Activated naive CD4-positive, alpha-beta T cell treated with anti-CD3 and anti-CD28 coated beads, Interleukin-2, amount 50 U/mL, for 72 hours (primary cell): Measurements from ENCODE around the gene SLC66A3. TPM values are rescaled to one million over a fixed set of nuclear protein-coding genes. Genes with fewer than 3 reads are reported as not detected.

Experiments used
- ATAC-seq, 2 donors: fragments of 150-1000 bp; cut with Tn5 transposase; 2 replicates each; pipeline ENCODE4 v1.10.0; 2021; ENCODE audit warnings: mild to moderate bottlenecking in 2 of 2, moderate library complexity in 2 of 2
- DNase-seq, 2 donors: peaks; one replicate each; pipeline ENCODE4 v3.0.0; 2021 to 2022; ENCODE audit warnings: low spot score in 2 of 2
- H3K27ac Mint-ChIP-seq, 2 donors: one replicate each; pipeline ENCODE4 v1.8.0; 2022; ENCODE audit warnings: mild to moderate bottlenecking in 2 of 2, mixed read lengths in 2 of 2
- H3K36me3 Mint-ChIP-seq, 2 donors: one replicate each; pipeline ENCODE4 v1.8.0; 2022; ENCODE audit warnings: mixed read lengths in 2 of 2
- H3K9me3 Mint-ChIP-seq, 2 donors: one replicate each; pipeline ENCODE4 v1.8.0; 2022; ENCODE audit warnings: mixed read lengths in 2 of 2
- total RNA-seq, 2 donors: library from RNA; stranded (reverse); gene quantifications; one replicate each; pipeline ENCODE4 v1.2.3, GENCODE V29; 2022

The SLC66A3 gene
- total RNA-seq = 10 to 100 TPM in 1 of 2 donors, 1 to 10 TPM in 1; 6.9 to 12.3 TPM

DNA sequence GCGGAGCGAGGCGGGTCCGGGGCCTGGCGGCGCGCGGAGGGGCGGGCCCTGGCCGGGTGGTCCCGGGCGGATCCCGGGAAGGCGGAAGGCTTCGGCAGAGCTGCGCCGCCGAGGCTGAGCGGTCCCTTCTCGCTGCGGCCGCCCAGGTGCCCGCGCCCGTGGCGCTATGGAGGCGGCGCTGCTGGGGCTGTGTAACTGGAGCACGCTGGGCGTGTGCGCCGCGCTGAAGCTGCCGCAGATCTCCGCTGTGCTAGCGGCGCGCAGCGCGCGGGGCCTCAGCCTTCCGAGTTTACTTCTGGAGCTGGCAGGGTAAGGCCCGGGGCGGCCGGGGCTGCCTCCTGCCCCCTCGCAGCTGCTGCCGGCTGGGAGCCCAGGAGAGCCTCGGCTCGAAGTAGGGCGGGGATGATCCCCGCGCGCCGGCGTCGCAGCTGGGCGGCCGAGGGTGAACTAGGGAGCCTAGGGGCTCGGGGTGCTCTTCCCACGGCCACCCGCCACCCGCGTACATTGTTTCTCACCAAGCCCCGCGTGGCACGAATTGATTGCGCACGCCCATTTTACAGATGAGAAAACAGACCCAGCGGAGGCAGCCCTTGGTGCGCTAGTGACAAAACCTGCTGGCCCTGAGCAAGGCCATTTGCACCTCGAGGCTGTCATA is at the start of gene SLC66A3:
Gene SLC66A3, plus strand, starts transcription at position 87 of the 655 bp plus-strand sequence. Its CDS starts 80 bp downstream, at position 167.
- DNase-seq (peak in 1 of 2 donors; percentile 75), ATAC-seq (peak; percentile 82 to 83)
- Mint-ChIP-seq H3K36me3 (no peaks in the 10 kb centered on the region), H3K27ac (peak within 1 kb of the TSS; percentile 72 to 75), H3K9me3 (no peaks in the 10 kb centered on the region)

DNA sequence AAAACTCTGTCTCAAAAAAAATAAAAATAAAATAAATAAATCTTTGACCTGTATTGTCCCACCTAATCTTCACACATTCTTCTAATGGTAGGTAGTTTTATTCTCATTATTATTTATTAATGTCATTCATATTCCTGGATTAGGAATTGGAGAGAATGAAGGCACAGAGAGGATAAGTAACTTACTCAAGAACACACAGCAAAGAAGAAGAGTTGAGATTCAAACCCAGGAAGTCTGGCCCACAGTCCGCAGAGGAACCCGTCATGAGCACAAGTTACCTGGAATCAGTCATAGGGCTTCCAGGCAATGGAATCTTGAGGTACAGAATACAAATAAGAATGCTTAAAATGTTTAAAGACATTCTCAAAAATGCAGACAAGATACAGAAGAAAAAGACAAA is 46.3 kb upstream of the SLC66A3 start:
- H3K9me3 Mint-ChIP-seq = peaks cover 4 to 14% of the 10 kb centered on the region in 2 donors
- no peak overlapping the region for H3K27ac Mint-ChIP-seq
- ATAC-seq = no peak
- DNase-seq = no peak
- H3K36me3 Mint-ChIP-seq = peaks cover 0 to 8% of the 10 kb centered on the region in 2 donors

DNA sequence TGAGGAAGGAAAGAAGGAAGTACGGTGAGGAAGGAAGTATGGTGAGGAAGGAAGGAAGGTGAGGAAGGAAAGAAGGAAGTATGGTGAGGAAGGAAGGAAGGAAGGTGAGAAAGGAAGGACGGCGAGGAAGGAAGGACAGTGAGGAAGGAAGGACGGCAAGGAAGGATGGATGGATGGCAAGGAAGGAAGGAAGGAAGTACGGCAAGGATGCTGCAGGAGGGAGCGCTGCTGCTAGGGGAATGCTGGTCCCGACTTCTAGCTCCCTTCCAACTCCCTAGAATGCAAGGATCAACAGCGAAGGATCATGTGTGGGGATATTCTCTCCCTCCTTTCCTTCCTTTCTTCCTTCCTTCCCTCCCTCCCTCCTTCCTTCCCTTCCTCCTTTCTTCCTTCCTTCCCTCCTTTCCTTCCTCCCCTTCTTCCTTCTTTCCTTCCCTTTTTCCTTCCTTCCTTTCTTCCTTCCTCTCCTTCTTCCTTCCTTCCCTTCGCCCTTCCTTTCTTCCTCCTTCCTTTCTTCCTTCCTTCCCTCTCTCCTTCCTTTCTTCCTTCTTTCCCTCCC is 42.3 kb upstream of the SLC66A3 start:
- no peak for ATAC-seq
- H3K9me3 Mint-ChIP-seq = peaks cover 4 to 14% of the 10 kb centered on the region in 2 donors
- DNase-seq = no peak
- H3K36me3 Mint-ChIP-seq = peaks cover 0 to 8% of the 10 kb centered on the region in 2 donors
- H3K27ac Mint-ChIP-seq = no peak overlapping the region

DNA sequence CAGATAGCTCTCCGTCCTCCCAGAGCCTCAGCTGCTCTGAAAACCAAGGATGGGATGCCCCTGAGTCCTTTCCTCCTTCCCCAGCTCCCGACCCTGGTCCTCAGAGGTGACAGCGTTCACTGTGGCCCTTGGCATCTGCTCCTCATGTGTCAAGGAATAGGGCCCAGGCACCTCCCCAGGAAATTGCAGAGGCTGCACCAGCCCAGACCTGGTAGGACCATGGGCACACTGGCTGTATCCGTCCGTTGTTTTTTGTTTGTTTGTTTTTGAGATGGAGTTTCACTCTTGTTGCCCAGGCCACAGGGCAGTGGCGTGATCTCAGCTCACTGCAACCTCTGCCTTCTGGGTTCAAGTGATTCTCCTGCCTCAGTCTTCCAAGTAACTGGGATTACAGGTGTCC is 37.5 kb upstream of the SLC66A3 start:
- DNase-seq (no peak), ATAC-seq (no peak)
- Mint-ChIP-seq H3K27ac (no peak overlapping the region), H3K36me3 (no peaks in the 10 kb centered on the region), H3K9me3 (peaks cover 0 to 5% of the 10 kb centered on the region in 2 donors)

DNA sequence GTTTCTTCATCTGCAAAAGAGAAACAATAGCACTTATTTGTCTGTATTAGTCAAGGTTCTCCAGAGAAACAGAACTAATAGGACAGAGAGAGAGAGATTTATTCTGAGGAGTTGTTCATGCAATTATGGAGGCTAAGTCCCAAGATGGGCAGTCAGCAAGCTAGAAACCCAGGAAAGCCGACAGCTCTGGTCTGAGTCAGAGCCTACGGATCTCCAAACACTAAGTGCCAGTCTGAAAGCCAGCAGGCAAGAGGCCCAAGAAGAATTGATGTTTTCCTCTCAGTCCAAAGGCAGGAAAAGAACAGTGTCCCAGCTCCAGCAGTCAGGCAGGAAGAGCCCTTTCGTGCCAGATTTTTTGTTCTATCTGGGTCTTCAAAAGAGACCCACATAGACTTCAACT is 36.5 kb upstream of the SLC66A3 start:
- Mint-ChIP-seq H3K27ac (no peak overlapping the region), H3K9me3 (peaks cover 0 to 2% of the 10 kb centered on the region in 2 donors), H3K36me3 (no peaks in the 10 kb centered on the region)
- DNase-seq = no peak
- ATAC-seq = no peak

DNA sequence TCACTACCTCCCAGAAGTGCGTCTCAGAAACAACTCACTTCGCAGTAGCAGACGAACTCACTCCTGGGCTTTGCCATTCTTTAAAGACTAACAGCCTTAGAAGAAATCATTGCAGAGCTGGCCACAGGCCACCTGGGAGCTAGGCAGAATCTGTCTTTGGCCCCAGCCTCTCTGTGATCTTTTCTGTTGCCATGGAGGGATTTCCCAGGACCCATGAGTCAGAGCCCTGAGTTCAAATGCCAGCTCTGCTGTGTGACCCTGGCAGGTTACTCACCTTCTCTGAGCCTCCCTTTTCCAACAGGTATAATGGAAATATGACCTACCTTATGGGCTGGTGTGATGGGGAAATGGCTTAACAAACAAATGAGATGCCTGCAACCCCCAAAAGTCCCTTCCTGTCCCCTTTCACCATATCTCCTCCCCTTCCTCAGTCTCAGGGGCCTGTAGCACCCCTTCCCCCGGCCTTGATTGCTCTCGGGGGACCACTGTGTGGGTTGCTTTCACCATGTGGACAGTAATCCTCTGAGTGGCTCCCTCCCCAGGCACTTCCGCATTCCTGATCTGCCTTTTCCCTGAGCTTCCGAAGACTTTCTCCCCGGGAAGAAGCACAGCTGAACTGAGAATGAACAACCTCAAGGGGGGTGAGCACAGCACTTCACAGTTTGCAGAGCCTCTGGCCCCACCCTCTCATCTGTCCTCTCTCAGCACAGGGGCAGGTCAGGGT is 34.0 kb upstream of the SLC66A3 start:
- no peak for DNase-seq
- Mint-ChIP-seq H3K36me3 (no peaks in the 10 kb centered on the region), H3K27ac (peak overlapping the region; percentile 26 to 49), H3K9me3 (no peaks in the 10 kb centered on the region)
- ATAC-seq = peak; percentile 34 to 90

DNA sequence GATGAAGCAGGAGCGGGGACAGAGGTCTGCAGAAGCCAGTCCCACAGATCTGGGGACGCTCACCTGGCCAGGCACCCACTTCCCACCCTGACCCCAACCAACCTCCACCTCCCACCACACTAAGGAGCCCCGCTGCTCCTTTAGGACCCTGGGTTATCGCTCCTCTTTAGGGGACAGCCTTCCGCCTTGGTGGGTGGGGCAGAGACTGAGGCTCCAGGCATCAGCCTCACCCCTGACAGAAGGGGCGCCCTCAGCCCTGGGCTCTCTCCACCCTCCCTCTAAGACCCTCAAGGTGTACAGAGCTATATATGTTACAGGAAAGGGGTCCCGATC is 33.5 kb upstream of the SLC66A3 start:
- H3K36me3 Mint-ChIP-seq = no peaks in the 10 kb centered on the region
- ATAC-seq (no peak), DNase-seq (no peak)
- H3K27ac Mint-ChIP-seq = peak overlapping the region in 1 of 2 donors; percentile 49
- H3K9me3 Mint-ChIP-seq = no peaks in the 10 kb centered on the region

DNA sequence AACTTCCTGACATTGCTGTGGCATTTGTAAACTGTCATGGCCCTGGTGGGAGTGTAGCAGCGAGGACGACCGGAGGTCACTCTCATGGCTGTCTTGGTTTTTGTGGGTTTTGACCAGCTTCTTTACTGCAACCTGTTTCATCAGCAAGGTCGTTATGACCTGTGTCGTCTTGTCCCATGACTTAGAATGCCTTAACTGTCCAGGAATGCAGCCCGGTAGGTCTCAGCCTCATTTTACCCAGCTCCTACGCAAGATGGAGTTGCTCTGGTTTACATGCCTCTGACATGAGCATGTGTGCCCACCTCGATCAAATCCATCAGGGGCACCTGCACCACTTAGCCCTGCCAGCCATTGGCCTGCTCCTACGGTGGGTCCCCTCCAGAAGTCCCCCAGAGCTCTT is 32.9 kb upstream of the SLC66A3 start:
- no peak for DNase-seq
- Mint-ChIP-seq H3K9me3 (no peaks in the 10 kb centered on the region), H3K36me3 (no peaks in the 10 kb centered on the region), H3K27ac (peak overlapping the region in 1 of 2 donors; percentile 31)
- ATAC-seq = no peak

DNA sequence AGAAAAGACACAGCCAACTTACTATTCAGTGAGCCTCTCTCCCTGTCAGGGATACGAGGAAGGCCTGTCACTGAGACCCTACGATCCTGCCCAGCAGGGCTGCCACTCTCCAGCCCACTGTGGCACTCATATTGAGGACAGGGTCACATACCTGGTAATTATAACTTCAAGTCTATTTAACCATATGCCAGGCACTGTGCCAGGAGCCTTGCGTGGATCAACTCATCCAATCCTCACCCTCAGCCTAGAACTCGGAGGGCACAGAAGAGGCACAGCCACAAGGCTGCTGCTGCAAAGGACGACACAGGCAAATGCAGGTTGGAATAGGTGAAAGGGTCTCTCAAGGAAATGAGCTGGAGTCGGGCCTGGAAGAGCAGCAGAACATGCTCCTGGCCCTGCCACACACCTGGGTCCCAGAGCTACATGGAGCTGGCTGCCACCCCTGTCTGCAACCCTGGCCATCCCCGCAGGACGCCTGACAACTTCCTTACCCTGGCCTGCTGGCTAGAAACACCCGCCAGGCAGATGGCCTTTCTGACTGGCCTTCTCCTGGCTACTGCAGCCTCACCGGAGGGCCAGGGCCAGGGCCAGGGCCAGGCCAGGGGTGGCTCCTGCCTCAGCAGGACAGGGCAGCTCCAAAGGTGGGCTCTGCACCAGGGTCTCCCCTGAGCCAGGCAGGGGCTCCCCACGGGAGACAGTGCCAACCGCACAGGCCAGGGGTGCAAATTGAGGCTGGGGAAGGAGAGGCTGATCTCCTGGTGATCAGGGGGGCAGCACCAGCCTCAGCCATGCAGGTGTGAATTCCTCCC is 32.1 kb upstream of the SLC66A3 start:
- Mint-ChIP-seq H3K9me3 (no peaks in the 10 kb centered on the region), H3K27ac (peak overlapping the region in 1 of 2 donors; percentile 31), H3K36me3 (no peaks in the 10 kb centered on the region)
- no peak for DNase-seq
- ATAC-seq = no peak

DNA sequence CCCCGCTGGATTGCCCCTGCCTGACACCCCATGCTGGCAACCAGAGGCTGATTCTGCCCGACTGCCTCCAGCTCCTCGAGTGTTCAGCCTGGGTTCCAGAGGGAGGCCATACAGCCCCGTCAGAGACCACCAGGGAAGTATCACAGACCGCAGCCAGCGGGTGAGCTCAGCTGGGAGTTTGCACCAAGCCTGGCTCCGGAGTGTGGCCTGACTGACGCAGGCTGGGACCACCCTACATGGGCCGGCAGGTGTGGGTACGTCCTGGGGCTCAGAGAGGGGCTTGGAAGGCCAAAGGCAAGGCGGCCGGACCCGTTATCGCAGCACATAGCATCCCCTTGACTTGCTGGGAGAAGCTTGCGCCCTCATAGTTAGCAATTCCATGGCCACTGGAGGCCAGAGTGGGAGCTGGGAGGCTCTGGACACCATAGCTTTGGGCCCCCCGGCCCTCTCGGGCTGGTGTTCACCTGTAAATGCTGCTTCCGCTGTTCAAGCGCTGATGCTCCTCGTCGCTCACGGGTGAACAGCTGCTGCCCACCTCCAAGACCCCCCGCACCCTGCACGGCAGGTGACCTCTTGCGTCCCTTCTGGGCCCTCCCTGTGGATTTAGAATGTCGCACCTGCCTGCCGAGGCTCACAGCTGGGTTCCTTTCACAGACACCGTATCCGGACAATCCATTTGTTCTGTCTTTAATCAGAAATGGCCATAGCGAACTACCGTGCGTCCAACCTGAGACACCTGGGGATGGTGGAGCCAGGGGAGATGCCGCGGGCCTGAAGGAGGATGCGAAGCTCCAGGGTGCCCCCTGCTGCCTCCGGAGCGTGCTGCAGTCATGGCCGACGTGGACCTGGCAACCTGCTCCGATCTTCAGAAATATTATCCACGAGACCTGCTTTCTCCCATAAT is 31.2 kb upstream of the SLC66A3 start:
- Mint-ChIP-seq H3K27ac (no peak overlapping the region), H3K36me3 (no peaks in the 10 kb centered on the region), H3K9me3 (no peaks in the 10 kb centered on the region)
- ATAC-seq = peak; percentile 39 to 83
- peak in 1 of 2 donors; percentile 81 for DNase-seq

DNA sequence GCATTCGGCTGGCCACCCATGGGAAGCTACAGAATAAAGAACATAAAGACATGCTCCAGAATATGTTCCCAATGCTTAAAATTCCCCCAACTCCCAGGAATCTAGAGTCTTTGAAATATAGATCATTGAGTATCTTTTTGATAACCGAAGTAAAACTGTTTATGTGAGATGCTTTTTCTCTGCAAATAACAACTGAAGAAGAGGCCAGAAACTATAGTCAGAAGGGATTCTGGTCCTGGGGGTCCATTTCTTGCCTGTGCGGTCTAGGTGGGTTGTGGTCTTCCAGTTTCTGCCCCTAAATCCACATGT is 30.6 kb upstream of the SLC66A3 start:
- ATAC-seq = no peak
- no peaks in the 10 kb centered on the region for H3K9me3 Mint-ChIP-seq
- DNase-seq = no peak
- H3K27ac Mint-ChIP-seq = no peak overlapping the region
- H3K36me3 Mint-ChIP-seq = no peaks in the 10 kb centered on the region

DNA sequence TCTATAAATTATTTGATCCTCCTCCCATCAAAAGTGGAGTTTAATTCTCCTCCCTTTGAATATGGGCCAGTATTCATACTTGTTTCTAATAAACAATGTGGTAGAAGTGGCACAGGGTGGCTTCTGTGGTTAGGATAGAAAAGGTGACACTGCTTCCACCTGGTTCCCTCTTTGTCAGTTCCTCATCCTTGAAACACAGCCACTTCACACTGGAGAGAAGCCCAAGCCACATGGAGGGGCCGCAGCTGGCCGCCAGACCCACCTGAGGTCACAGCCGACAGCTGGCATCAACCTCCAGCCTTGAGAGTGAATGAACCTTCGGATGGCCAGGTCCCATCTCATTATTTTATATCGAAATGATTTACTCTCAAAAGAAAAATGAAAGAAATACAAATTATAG is 27.5 kb upstream of the SLC66A3 start:
- Mint-ChIP-seq H3K36me3 (no peaks in the 10 kb centered on the region), H3K9me3 (no peaks in the 10 kb centered on the region), H3K27ac (no peak overlapping the region)
- DNase-seq = no peak
- no peak for ATAC-seq

DNA sequence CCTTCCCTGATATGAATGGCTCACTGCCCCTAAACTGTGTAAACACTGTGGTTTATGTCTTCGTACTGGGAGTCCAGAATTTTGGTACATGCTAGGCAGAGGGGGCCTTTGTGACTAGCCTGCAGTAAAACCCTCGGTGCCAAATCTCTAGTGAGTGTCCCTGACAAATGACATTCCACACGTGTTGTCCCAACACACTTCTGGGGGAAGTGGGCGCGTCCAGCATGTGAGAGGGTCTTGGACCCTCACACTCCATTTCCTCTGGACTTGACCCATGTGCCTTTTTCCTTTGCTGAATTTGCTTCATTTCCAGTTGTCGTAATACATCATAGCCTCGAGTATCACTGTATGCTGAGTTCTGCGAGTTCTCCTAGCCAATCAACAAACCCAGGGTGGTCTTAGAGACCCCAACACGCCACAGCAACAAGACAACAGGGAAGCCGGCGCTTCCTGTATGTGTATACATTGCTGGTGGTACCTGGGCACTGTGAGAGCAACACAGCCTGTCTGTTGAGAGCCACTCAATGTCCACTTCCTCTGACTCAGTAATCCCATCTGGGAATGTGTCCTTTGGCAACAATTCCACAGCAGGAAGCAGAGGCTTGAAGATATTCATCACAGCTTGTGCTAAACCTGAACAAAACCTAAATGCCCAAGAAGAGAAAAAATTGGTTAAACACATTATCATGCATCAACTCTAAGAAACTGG is 26.9 kb upstream of the SLC66A3 start:
- Mint-ChIP-seq H3K9me3 (no peaks in the 10 kb centered on the region), H3K27ac (no peak overlapping the region), H3K36me3 (no peaks in the 10 kb centered on the region)
- DNase-seq (no peak), ATAC-seq (no peak)

DNA sequence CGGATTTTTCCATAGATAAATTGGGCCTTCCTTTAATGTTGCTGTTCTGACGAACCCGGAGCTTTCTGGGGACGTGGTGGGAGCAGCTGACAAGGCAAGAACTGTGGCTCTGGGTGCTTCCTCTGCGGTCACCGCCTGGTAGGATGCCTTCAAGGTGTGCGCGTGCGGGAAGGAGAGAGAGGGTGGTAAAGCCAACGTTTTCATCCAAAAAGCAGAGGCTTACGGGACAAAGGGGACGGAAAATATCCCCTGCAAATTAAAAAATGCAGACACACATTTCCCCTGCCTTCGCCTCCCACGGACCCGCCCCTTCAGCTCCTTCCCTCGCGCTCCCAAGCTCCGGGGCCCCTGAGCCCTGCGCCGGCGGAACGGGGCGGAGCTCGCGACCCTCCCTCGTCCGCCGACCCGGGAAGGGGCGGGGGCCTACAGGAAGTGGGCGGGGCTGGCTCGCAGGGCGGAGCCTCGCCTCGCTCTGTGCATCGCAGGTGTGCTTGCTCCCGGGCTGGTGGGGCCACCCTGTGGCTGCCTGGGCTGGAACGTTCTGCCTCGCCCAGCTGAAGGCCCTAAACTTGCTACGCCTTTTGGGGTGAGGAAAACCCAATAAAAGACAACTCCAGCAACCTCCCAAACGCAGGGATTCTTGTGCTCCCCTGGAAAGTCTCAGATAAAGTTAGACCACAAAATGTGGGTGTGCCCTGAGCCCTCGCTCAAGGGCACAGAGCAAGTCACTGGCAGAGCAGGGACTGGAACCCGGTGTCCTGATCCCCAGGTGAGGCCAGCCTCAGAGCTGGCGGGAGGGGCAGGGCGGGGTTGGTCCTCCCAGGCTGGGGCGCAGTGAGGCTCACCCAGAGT is 25.4 kb upstream of the SLC66A3 start:
- peak; percentile 75 to 95 for ATAC-seq
- no peaks in the 10 kb centered on the region for H3K36me3 Mint-ChIP-seq
- H3K27ac Mint-ChIP-seq = peak overlapping the region in 1 of 2 donors; percentile 63
- DNase-seq = peak; percentile 79 to 85
- no peaks in the 10 kb centered on the region for H3K9me3 Mint-ChIP-seq
